Kidney glomerular epithelial cell (primary cell): ENCODE results near the gene RNU6-1.

Experiments used
- DNase-seq: peaks from one replicate; lab custom pipeline; 2025; lab: John Stamatoyannopoulos, UW

Gene RNU6-1

DNA sequence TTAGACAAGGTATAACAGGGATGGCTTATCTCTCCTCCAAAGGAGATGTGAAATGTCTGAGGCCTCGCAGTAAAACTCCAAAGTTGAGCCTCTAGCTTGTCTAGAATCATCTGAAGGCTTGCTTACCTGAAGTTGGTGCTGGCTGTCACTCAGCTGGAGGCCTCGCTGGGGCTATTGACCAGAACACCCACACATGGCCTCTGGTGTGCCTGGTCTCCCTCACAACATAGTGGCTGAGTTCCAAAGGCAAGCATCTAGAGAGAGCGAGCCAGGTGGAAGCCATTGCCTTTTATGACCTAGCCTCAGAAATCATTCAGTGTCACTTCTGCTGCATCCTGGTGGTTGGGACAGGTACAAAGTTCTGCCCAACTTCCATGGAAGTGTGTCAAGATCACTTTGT, 17.4 kb upstream of the RNU6-1 start:
- no peak for DNase-seq

DNA sequence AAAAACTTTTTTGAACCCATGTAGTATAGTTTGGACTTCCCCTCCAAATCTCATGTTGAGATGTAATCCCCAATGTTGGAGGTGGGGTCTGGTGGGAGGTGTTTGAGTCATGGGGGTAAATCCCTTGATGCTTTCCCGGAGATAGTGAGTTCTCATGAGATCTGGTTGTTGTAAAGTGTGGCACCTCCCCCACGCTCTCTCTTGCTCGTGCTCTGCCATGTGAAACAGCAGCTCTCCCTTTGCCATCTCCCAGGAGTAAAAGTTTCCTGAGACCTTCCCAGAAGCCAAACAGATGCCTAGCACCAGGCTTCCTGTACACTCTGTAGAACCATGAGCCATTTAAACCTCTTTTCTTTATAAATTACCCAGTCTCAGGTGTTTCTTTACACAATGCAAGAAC, 16.0 kb upstream of the RNU6-1 start:
- peak; percentile 37 for DNase-seq

DNA sequence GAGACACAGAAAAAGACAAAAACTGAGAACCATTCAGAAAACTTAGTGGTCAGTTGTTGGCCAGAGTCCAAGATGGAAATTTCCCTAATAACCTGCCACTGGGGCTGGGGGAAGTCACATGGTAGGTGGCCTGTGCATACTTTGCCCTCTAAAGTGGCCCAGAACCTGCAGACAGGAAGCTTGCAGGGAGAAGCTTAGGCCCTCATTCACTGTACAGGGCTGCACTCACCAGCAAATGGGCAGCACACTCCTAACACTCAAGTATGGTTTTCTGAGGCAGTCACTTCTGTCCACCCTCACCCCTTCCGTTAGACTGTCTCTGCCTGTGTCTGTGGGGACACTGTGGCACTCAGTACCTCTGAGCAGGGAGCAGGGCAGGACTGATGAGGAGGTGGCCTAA, 14.5 kb upstream of the RNU6-1 start:
- DNase-seq = no peak

DNA sequence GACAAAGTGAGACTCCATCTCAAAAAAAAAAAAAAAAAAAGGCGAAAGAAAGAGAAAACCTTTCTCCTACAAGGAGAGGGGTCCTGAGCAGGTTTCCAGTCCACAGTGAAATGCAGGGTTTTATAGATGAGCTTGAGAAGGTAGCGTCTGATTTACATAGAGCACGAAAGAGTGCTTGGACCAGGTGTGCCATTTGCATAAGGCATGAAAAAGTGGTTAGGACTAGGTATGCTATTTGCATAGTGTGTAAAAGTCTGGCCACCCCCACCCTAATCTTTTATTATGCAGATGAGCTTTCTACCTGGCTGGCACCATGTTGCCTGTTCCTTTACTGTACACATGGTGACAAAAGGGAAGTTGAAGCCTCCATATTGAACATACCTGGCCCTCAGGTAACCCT, 13.6 kb upstream of the RNU6-1 start:
- DNase-seq = no peak

DNA sequence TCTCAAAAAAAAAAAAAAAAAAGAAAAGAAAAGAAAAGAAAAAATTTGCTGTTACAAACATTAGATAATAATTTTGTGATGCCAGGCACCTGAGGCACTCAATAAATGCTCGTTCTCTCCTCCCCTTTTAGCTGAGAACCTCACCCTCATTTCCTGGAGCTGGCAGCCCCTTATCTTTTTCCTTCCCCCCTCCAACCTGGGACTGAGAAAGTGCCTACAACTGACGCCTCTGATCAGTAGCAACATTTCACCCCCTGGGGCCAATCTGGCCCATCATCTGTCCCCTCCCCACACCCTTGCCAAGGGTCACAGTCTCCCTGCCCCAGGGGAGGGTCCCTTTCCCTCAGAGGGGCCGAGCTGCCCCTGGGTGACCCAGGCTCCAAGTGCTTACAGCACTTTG, 12.6 kb upstream of the RNU6-1 start:
- no peak for DNase-seq

DNA sequence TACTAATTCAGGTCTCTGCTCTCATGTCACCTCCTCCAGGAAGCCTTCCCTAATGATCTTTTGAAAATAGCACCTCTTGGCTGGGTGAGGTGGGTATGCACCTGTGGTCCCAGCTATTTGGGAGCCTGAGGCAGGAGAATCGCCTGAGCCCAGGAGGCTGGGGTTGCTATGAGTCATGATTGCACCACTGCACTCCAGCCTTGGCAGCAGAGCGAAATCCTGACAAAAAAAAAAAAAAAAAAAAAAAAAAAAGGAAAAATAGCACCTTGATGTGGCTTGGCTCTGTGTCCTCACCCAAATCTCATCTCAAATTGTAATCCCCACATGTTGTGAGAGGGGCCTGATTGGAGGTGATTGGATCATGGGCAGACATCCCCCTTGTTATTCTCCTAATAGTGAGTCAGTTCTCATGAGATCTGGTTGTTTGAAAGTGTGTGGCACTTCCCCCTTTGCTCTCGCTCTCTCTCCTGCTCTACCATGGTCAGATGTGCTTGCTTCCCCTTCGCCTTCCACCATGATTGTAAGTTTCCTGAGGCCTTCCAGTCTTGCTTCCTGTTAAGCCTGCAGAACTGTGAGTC, 11.2 kb upstream of the RNU6-1 start:
- no peak for DNase-seq

DNA sequence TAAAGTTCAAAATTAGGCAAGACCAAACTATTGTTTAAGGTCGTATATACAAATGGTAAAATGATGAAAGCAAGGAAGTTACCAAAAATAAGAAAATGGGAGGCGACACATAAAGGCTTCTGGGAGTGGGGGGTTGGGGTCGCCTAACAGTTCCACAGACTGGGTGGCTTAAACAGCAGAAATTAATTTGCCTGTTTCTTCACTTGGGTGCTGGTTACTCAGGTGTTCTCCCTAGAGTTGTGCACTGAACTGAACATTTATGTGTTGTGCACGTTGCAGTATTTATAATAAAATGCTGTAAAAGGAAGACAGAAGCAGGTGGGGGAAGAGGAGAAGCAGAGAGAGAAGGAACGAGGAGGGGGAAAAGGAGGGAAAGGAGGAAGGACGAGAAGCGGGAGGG, 10.5 kb upstream of the RNU6-1 start:
- no peak for DNase-seq

DNA sequence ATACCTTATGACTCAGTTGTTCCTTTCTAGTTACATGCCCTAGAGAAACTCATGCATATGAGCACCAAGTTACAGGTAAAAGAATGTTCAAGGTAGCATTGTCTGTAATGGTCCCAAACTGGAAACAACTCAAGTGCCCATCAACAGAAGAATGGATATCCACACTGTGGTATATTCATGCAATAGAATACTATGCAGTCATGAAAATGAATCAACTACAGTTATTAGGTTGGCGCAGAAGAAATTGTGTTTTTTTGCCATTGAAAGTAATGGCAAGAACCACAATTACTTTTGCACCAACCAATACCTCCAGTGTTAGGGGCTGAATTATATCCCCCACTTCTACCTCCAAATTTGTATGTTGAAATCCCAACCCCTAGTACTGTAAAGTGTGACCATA, 9.7 kb upstream of the RNU6-1 start:
- no peak for DNase-seq

DNA sequence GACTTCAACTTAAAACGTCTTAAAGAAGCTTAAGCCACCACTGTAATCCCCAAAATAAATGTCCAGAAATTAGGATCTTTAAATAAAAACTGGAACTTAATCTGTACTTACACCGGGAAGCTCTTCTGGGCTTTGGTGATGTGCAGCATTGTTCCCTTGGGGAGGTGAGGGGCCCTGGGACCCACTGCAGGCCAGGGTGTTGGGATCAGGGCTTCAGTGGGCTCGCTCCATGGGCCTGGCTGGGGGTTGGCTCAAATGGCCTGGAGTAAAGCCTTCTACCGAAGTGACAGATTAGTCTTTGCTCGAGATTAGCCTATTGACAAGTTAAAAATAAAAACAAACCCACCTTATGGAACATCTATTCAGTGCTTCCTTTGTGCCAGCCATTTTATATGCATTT, 6.1 kb upstream of the RNU6-1 start:
- DNase-seq = no peak

DNA sequence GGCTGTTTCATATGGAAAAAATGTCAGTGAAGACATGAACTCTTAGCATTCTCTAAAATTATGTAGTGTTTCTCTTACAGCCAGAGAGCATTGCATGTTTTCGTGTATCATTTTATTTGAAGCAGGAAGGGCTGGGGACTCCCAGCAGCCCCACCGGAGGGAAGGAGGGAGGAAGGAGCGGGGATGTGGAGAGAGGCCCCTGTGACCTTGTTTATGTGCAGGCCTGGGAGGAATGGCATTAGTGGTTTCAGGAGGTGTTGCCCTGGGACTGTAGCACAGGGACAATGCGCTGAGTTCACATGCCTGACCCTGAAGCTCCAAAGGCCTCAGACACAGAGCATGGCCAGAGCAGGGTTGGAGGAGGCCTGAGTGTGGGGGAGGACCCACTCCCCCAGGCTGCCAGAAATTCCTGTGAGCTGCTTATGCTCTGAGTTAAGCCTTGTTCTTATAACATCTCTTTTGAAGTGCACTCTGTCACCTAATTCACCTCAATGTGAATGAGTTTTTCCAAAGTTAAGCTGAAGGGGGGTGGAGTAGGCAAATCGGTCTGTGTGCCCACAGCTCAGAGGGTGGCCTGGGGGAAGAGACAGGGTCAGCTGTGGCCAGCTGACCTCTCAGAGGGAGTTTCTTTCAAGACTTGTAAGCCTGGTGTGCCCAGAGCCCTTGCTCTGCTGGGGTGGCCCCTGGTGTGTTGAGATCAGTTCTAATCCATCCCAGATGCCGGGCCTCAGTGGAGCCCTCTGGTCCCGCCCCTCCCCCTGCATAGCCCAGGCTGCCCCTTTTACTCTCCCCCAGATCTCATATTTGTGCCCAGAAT, 3.9 kb upstream of the RNU6-1 start:
- DNase-seq = peak; percentile 90

DNA sequence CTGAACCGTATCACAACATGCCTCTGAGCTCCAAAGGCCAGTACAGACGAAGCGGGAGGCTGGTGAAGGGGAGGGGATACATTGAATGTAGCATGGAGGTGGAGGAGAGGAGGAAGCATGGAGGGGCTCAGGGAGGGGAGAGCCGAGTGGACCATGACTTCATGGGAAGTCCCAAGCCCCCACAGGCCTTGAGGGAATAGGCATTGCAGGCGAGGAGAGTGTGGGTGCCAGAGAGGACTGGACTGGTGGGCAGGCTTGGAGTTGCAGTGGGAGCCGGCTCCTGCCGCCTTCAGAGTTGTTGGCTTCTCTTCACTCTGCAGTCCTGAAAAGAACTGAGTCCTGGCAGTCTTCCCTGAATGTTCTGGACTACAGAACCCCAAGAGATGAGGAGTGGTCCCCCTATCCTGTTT, 3.3 kb upstream of the RNU6-1 start:
- no peak for DNase-seq

DNA sequence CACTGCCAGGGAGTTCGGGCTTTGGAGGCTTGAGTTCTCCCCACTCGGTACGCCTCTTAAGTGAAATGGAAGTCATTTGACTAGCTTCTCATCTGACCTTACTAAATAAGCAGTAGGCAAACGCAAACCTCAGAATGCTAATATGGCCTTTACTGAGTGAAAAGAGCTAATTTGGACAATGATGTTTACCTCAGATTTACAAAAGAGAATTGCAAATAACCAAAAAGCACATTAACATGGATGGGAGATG, 1.6 kb upstream of the RNU6-1 start:
- DNase-seq = no peak

DNA sequence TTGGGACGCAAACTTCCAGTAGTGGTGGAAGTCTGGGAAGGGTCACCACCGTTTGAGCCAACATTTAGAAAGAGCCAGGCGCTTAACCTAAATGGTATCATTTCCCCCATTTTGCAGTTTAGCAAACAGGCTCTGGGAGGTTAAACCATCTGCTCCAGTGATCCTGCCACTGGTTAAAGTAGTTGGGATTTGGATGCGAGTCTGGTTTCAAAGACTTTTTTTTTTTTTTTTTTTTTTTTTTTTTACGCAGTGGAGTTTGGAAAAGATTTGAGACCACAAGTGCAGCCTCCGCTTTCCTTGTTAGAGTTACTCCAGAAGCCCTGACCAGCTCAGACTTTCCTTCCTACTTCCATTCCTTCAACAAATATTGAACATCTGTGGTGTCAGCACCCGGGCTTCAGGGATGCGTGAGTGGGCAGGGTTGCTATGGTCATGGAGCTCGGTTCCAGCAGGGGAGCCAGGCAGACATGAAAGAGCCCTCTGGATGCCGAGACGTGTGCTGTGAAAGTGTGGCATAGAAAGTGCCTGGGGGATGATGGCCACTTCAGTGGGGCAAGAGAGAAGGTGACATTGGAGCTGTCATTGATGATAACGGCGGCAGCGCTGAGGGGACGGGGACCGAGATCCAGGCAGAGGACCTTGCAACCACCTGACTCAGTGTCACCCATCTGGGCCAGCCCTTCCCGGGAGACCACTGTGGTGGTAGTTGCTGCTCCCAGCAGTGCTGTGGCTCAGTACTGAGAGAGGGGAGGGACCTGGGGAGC, 1.1 kb upstream of the RNU6-1 start:
- DNase-seq = no peak

DNA sequence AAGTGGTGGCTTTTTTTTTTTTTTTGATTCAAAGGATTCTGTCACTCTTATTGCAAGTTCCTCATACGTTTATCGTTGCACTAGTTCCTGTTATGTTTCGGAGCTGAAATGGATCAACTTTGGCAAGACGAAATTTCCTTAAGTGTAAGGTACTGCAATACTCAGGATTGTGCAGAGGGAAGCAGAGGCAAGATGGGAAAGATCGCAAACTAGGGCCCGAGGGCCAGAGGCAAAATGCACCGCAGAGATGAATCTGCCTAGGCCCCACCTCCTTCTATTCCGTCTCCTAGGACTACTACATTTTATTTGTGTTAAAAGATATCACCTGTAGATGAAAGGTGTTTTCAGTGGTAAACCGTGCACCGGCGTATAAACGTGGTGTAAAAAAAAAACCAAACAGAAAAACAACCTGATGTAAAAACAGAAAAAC, 331 bp downstream of the RNU6-1 start:
- peak; percentile 72 for DNase-seq

DNA sequence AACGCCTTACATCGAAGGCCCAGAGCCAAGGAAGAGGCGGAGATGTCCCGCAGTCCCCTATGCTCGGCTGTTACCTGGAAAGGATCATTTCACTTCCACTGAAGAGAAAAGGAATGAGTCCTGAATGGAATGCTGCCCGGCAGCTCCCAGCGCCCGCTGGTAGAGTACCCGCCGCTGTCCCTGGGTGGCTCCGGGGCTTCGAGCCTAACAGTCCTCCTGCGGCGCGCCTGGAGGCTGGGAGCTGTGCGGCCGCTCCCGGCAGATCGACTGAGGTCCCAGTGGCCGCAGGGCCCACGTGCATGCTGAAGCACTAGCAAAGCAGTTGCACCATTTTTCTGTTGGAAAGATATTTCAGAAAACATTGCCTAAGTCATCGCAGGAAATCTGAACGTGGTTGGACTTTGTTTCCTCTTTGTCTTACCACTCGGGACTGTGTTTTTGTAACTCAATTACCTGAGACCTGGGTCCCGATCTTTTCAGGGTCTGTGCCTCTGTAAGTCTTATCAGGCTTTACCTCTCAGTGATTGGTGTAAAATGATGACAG, 984 bp downstream of the RNU6-1 start:
- DNase-seq = no peak

DNA sequence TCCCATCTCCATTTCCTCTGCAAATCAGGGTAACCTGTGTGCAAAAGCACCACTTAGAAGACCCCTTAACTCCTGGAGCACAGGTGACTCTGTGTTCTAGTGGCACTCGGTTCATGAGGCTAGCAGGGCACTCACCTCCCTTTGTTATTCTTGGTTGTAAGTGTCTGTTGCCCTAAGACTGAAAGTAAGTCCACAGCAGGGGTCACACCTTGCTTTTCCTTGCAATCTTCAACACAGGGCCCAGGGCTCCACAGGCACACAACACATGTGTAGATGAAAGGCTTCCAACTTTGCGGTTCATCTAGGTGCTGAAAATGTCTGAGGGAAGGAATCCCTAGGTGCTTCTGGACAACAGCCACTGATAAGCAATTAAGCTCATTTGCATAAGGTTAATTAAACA, 2.9 kb downstream of the RNU6-1 start:
- DNase-seq = no peak

DNA sequence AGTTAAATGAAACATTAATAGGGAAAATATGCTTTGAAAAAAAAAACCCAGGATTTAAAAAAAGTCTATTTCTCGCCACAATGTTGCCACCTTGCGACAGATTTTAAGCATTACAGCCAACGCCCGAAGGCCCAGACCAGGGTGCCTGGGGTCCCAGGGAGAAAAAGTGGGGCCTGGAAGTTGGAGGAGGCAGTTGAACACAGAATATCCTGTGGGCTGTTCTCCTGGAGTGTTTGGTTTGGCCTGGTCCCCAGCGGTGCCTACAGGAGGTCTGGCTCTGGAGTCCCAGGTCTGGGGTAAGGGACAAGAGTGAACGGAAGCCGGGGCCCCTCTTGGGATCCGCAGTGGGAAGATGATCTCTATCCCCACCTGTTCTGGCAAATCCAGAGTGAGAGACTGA, 3.4 kb downstream of the RNU6-1 start:
- peak; percentile 11 for DNase-seq

DNA sequence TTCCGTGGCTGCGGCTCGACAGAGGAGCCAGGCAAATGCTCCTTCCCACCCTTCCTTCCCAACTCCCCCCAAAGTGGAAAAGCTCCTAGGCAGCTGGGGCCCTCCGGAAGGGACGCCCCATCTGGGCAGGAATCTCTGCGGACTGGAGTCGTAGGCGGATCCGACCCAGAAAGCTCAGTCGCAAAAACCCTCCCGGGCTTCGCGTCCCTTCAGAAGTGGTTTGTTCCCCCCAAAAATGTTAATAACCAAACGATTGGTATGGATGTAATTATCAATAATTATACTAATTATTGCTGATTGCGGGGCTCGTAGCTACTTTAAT, 3.8 kb downstream of the RNU6-1 start:
- no peak for DNase-seq

DNA sequence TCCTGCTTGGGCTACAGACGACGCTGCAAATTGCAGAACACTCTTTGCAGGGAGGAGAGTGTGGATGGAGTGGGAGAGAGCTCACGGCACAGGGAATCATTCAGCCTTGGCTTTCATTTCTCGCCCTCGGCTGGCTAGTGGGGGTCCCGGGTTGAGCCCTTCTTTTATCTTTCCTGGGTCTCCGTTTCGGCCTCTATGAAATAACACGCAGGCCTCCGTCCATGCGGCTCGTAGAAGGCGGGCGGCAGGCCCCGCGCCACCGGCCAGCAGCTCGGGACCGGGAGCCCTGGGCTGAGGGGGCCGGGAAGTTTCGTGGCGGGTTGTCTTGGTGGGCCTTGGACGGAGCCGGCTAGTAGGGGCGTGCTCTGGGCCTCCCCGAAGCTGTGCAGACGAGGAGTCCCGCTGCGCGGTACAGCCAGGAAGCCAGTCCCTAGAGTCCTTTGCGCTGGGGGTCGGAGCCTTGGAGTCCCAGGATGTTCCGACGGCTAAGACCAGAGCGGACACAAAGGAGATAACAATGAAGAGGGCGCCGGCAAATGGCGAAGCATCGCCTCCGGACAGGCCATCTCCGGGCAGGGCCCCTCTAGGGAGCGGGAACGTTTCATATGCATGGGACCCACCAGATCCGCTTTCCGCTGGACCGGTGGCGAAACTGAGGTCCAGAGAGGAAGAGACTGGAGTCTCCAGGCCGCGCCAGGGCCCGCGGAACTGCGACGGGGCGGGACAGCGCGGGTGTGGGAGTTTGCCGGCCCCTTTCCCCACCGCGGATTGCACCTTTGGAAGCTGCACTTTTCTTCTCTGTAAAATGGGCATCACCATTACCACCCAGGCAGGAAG, 4.3 kb downstream of the RNU6-1 start:
- no peak for DNase-seq

DNA sequence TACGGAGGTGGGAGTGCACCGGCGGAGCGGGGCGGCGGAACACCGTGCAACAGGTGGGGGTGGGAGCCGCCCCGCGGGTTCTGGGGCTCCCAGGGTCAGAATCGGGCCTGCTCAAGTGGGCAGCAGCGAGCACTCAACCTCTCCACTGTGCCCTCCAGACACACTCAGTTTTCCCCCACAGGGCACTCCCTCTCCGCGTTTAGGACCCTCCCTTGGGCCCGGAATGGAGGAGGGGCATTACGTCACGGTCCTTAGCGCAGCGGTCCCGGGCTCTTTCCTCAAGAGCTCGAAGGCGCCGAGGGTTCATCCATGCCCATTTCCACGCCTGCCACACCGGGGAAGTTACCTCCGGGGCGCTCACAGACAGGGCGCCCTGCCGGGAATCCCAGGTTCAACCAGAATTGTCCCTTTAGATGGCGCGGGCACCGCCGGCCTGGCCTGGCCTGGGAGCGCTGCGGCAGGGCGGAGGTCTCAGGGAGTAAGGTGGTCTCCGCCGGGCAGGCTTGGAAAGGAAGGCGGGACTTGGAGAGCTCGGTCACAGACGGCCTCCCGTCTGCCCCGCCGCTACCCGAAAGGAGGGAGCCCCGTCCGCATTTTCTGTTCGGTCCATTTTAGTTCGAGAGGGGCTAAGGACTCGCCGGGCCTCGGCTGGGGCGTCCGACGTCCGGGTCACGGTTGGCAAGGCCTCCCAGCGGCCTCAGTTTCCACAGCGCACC, 5.1 kb downstream of the RNU6-1 start:
- DNase-seq = no peak

DNA sequence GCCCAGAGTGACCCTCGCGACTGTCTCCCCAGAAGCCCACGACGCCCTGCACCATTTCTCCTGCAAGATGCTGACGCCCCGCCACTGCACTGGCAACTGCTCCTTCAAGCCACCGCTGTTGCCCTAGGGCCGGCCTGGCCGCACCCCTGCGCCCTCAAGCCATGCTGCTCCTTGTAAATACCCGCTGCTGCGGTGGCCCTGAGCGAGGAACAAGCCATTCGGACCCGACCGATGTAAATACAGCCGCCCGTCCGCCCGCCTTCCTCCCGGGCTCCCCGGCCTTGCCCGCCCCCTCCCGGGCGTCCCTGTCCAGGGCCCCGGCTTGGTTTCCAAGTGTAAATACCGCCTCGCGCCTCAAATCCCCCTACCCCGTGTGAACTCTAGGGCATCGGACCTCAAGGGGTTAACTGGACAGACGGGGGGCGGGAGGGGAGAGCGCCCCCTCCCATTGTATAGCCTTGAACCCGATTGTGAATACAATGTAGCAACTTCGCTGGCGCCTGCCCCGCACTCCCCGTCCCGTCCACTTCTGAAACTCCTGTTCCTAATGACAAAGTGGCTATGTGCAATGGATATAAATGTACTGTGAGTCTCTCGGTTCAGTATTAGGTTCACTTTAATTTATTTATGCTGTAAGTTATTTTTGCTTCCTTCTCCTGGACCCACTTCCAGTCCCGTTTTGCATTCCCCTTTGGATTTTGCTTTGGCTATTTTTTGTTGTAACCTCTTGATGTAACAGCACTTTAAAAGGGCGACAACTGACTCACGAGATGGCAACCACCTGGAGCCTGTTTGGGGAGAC, 5.9 kb downstream of the RNU6-1 start:
- DNase-seq = no peak
